HG03521 (cell line): Measurements from ENCODE around the gene POTEF.
"Not testable (repeated sequence)": the region's sequence is repeated elsewhere in the genome, so short reads cannot be mapped to it uniquely, and the experiment has no call there.

Source experiments
- ATAC-seq: cut with Tn5 transposase; IDR thresholded peaks from one replicate; pipeline ENCODE4 v1.9.1; 2021; ENCODE audit warnings: mild to moderate bottlenecking, moderate library complexity; ENCODE audit not compliant: unreplicated experiment

The POTEF gene

GRCh38 chr2:130135692-130136541 lies 6.9 kb upstream of the POTEF start:
- ATAC-seq = no peak

- ATAC-seq = not testable (repeated sequence)
Measured at GRCh38 chr2:130128464-130128863, 558 bp downstream of the POTEF start.

- ATAC-seq = not testable (repeated sequence)
Measured at GRCh38 chr2:130127726-130128125, 1.3 kb downstream of the POTEF start.

DNA sequence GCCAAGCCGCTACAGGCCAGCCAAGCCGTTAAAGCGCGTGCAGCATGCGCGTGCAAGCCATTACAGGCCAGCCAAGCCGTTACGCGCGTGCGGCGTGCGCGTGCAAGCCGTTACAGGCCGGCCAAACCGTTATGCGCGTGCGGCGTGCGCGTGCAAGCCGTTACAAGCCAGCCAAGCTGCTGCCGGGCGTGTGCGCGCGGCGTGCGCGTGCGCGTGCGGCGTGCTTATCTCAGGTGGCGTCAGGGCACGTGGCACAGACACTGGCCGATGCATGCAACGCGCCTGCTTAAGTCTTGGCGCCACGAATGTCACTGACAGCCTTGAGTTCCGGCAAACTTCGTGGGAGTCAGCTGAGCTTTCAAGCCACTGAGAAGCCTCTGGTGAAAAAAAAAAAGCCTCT lies 8.1 kb downstream of the POTEF start:
- not testable (repeated sequence) for ATAC-seq

DNA sequence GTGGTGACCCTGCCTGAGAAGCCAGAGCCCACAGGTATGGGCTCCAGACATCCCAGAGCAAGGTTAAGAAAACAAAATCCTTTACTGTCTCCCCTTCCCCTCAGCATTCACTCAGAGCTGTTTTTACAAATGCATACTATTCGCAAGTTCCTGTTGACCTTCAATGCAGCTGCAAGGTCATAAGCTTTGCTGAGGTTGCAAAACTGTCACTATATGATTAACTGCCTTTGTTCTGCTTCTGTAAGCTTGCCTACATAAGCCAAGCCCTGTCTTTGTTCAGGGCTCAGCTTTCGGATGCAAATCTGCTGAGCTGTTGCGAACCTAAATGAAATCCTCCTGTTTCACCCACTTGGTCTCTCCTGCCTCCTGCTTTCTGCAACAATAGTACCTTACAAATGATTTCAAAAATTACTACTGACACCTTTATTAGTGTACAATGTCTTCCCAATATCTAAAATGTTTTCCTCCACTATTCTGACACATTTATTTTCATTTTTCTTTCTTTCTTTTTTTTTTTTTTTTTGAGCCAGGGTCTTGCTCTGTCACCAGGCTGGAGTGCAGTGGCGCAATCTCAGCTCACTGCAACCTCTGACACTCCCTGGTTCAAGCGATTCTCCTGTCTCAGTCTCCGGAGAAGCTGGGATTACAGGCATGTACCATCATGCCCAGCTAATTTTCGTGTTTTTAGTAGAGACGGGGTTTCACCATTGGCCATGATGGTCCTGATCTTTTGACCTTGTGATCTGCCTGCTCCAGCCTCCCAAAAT lies 26.2 kb downstream of the POTEF start:
- ATAC-seq = not testable (repeated sequence)

DNA sequence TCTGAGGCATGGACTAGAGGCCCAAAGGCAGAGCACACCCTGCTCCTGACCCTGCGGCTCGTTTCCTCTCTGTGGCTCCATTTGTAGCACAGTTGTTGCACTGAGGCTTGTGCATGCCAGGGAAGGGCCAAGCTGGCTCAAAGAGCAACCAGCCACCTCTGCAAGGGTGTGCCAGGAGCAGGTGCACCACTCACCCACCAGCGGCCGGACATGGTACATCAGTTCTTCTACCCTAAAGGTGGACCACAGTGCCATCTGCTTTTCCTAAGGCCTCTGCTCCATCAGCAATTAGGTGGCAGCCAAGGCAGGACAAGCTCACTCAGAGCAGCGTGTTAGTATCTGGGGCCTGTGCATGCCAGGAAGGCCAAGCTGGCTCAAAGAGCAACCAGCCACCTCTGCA lies 66.4 kb downstream of the POTEF start:
- ATAC-seq = not testable (repeated sequence)

DNA sequence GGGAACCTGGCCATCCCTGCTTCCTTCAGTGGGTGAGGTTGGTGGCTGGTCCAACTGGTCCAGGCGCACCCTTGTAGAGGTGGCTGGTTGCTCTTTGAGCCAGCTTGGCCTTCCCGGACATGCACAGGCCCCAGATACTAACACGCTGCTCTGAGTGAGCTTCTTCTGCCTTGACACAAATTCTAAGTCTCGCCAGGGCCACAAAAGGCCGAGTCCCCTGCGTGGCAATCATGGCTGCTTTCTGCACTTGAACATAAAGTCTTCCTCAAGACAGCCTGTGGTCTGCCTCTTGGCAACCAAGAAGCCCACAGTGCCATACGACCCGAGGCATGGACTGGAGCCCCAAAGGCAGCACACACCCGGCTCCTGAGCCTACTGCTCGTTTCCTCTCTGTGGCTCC lies 69.0 kb downstream of the POTEF start:
- ATAC-seq = not testable (repeated sequence)

GRCh38 chr2:130056336-130056735 lies 72.7 kb downstream of the POTEF start:
- not testable (repeated sequence) for ATAC-seq

- not testable (repeated sequence) for ATAC-seq
Measured at GRCh38 chr2:130053217-130053911, 75.7 kb downstream of the POTEF start.

DNA sequence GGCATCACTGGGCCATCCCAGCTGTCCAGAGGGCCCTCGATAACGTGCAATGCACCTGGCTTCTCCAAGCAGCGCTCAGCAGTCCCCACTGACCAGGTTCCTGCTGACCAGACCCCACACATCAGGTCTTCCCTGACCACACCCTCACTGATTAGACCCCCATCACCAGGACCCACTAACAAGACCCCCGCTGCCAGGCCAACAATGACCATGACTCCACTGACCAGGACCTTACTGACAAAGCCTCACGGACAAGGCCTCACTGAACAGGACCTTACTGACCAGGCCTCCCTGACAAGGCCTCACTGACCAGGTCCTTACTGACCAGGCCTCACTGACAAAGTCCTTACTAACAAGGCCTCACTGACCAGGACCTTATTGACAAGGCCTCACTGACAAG lies 76.6 kb downstream of the POTEF start:
- ATAC-seq = not testable (repeated sequence)

DNA sequence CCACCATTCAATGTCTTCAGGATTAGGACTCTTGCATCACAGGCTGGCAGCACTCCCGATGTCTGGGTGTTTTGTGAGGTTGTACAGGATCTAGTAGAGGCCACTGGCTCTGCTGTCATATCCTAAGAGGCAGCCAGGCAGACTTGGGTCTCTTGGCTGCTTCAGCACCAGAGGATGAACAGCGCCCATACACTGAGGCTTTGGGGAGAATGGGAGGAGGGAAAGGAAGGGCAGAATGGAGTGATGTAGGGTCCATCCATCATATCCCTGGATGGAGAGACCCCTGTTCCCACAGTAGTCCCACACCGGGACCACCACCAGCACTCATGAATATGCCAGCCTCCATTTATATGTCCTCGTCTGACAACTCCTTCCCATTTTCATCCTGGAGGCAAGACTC lies 80.6 kb downstream of the POTEF start:
- ATAC-seq = not testable (repeated sequence)

DNA sequence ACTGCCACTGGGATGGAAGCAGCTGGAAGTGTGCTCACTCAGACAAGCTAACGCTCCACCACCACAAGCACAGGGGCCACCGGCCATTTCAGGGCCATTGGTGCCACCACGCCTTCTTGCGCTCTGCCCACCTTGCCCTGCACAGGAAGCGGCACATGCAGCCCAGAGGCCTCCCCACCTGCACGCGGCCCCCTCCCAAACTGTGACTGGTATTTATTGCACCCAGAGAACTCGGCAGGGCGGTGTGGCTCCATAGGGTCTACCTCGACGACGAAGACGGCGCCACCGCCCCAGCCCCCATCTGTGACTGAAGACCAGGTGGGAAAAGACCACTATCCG lies 90.8 kb downstream of the POTEF start:
- not testable (repeated sequence) for ATAC-seq

DNA sequence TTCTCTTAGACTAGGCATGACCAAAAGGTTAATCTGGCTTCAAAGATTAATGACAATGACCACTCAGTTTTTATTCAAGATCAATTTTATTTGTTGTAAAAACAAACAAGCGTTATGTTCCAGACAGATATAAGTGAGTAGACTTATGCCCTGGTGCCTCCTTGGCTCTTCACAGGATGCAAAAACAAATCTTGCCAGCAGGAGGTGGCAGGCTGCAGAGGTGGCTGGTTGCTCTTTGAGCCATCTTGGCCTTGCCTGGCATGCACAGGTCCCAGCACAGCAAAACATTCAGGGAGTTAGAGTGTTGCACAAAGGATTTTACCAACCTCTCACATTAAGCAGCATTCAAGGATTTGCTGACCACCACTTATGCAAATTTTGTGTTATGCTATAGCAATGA lies 103.1 kb downstream of the POTEF start:
- ATAC-seq = not testable (repeated sequence)
